Activated T-cell treated with anti-CD3 and anti-CD28 coated beads for 24 hours (primary cell): ENCODE measurements around the gene GOLGA8F.
"Not testable (repeated sequence)": the region's sequence is repeated elsewhere in the genome, so short reads cannot be mapped to it uniquely, and the experiment has no call there.

Experiments
- DNase-seq: peaks from one replicate; pipeline ENCODE4 v3.0.0-alpha.2; 2020; ENCODE audit warnings: low read depth

The GOLGA8F gene

GRCh38 chr15:28378364-28378763 lies at the start of gene GOLGA8F:
GOLGA8F (plus strand) TSS chr15:28378664; CDS start chr15:28378762, 98 bp downstream.
- not testable (repeated sequence) for DNase-seq

- DNase-seq, result not testable (repeated sequence)
Observed at GRCh38 chr15:28357984-28358383, 20.5 kb upstream of the GOLGA8F start, which contains the start of gene GOLGA6L24. GOLGA6L24 (minus strand) TSS chr15:28358084; CDS start chr15:28358023, 61 bp downstream.

GRCh38 chr15:28365502-28365901 lies 13.0 kb upstream of the GOLGA8F start:
- not testable (repeated sequence) for DNase-seq

- not testable (repeated sequence) for DNase-seq
Observed at GRCh38 chr15:28380053-28380452, 1.6 kb downstream of the GOLGA8F start.

- DNase-seq, result not testable (repeated sequence)
Observed at GRCh38 chr15:28396022-28396421, 17.6 kb downstream of the GOLGA8F start.

DNA sequence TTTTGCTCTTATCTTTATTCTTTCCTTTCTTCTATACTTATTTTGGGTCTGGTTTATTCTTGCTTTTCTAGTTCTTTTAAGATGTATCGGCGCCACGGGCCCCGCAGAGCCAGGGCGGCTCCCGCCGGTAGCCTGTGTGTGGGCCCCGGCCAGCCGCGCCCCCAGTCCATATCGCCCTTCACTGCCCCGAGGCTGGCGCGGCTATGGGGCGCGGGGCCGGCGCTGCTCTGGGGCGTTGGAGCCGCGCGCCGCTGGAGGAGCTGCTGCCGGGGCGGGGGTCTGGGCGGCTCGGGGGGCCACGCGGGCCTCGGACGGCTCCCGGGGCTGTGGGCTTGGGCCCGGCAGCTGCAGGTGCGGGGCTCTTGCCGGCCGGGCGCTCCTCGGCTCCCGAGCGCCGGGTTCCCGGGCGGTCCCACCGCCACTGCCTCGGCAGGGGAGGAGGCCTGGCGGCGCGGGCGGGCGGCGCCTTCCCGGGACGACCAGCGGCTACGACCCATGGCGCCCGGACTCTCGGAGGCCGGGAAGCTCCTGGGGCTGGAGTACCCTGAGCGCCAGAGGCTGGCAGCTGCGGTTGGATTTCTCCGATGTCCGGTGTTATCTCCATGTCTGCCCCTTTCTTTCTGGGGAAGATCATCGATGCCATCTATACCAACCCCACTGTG lies 24.4 kb downstream of the GOLGA8F start:
- DNase-seq, result not testable (repeated sequence)

- not testable (repeated sequence) for DNase-seq
Observed at GRCh38 chr15:28420470-28420869, 42.0 kb downstream of the GOLGA8F start.

DNA sequence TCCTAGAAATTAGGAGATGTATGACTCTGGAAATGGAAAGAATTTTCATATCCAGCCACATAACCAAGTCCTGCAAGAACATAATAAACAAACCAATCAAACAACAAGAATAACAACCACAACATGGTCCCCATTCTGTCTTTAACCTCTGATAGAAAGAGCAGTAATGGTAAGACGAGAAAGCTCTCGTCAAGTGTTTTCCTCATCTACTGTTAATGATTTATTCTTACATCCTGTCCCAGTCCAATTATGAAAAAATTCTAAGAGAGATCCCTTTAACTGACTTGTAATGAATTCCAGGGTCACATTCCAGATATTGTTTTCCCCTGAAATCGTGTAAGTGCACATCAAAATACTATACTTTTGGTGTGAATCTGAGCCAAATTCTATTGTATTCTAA lies 57.1 kb downstream of the GOLGA8F start:
- not testable (repeated sequence) for DNase-seq
